ENCODE data around the gene PLSCR3. TPM values are rescaled to one million over a fixed set of nuclear protein-coding genes. Genes with fewer than 3 reads are reported as not detected.

Gene PLSCR3
- total and polyA plus RNA-seq, 4 donors, result 19.2 to 43.0 (median 34.2) TPM

GRCh38 chr17:7393613-7394451, 493 bp downstream of the PLSCR3 start:
- ATAC-seq (ENCODE audit: insufficient read depth, low FRiP score), result no peak
- TF ChIP-seq, protein P1, sequence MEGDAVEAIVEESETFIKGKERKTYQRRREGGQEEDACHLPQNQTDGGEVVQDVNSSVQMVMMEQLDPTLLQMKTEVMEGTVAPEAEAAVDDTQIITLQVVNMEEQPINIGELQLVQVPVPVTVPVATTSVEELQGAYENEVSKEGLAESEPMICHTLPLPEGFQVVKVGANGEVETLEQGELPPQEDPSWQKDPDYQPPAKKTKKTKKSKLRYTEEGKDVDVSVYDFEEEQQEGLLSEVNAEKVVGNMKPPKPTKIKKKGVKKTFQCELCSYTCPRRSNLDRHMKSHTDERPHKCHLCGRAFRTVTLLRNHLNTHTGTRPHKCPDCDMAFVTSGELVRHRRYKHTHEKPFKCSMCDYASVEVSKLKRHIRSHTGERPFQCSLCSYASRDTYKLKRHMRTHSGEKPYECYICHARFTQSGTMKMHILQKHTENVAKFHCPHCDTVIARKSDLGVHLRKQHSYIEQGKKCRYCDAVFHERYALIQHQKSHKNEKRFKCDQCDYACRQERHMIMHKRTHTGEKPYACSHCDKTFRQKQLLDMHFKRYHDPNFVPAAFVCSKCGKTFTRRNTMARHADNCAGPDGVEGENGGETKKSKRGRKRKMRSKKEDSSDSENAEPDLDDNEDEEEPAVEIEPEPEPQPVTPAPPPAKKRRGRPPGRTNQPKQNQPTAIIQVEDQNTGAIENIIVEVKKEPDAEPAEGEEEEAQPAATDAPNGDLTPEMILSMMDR (IDR thresholded peaks at IDR 0.05; ENCODE audit: control extremely low read depth, extremely low read depth), result no peak
- 5% methylated on average over 45 to 48 of the region's 48 CpGs for WGBS, 2 donors
- Histone ChIP-seq H3K4me3 (peak overlapping the region; percentile 79), H3K27me3 (ENCODE audit: control insufficient read depth in 3 of 3, insufficient read depth in 3 of 3, low read length in 2 of 3) (no peaks in the 10 kb centered on the region), H3K4me1 (ENCODE audit: control insufficient read depth in 5 of 5, insufficient read depth in 5 of 5, low read length in 5 of 5) (peaks cover 0 to 13% (median 3%) of the 10 kb centered on the region in 5 donors), H3K9ac (ENCODE audit: insufficient read depth in 1 of 2, low read length in 2 of 2) (peak overlapping the region; percentile 49 to 61), H3K27ac (ENCODE audit: low read depth in 1 of 2, low read length in 1 of 2) (peak overlapping the region; percentile 79 to 99), H3K36me3 (ENCODE audit: control insufficient read depth in 4 of 4, insufficient read depth in 4 of 4, low read length in 4 of 4) (peaks cover 0 to 25% (median 16%) of the 10 kb centered on the region in 4 donors), H3K9me3 (ENCODE audit: control insufficient read depth in 4 of 4, insufficient read depth in 3 of 4, low read length in 3 of 4) (peaks cover 0 to 4% (median 0%) of the 10 kb centered on the region in 4 donors)
- DNase-seq, result peak in 2 of 3 donors; percentile 32 to 47

GRCh38 chr17:7392696-7393612, 1.4 kb downstream of the PLSCR3 start:
- ATAC-seq (ENCODE audit: insufficient read depth, low FRiP score), result no peak
- WGBS, 2 donors, result 75 to 80% methylated on average over 39 to 42 of the region's 42 CpGs
- H3K27ac ChIP-seq (ENCODE audit: low read depth in 1 of 2, low read length in 1 of 2), result peak overlapping the region in 1 of 2 donors; percentile 21

DNA sequence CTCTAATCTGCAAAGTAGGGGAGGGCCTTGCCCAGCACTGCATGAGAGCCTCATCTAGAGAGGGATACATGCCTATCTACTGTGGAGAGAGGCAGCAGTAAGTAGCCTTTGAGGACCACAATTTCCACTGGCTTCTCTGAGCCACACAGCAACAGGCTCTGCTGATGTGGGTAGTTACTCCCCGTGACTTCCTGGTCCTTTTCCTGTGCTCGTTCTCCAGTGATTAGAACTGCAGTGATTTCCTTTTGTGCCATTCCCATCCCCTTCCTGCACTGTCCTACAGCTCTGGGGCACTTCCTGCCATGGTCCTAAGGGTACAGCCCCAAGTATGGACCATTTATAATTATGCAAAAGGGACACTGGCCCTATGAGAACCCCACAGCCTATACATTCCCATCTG, 3.0 kb downstream of the PLSCR3 start:
- TF ChIP-seq, protein P1 (IDR thresholded peaks at IDR 0.05; ENCODE audit: control extremely low read depth, extremely low read depth), result no peak
- peaks cover 0 to 34% (median 19%) of the 10 kb centered on the region in 4 donors for H3K36me3 ChIP-seq (ENCODE audit: control insufficient read depth in 4 of 4, insufficient read depth in 4 of 4, low read length in 4 of 4)
- WGBS, 2 donors, result 24 to 36% methylated on average over 2 of the region's 2 CpGs
- ATAC-seq (ENCODE audit: insufficient read depth, low FRiP score), result no peak
- peaks cover 0 to 13% (median 3%) of the 10 kb centered on the region in 5 donors for H3K4me1 ChIP-seq (ENCODE audit: control insufficient read depth in 5 of 5, insufficient read depth in 5 of 5, low read length in 5 of 5)
- no peak overlapping the region for H3K4me3 ChIP-seq
- H3K9ac ChIP-seq (ENCODE audit: insufficient read depth in 1 of 2, low read length in 2 of 2), result no peak overlapping the region
- no peak for DNase-seq
- no peaks in the 10 kb centered on the region for H3K27me3 ChIP-seq (ENCODE audit: control insufficient read depth in 3 of 3, insufficient read depth in 3 of 3, low read length in 2 of 3)
- H3K9me3 ChIP-seq (ENCODE audit: control insufficient read depth in 4 of 4, insufficient read depth in 3 of 4, low read length in 3 of 4), result peaks cover 0 to 4% (median 0%) of the 10 kb centered on the region in 4 donors
- peak overlapping the region in 1 of 2 donors; percentile 66 for H3K27ac ChIP-seq (ENCODE audit: low read depth in 1 of 2, low read length in 1 of 2)

More at GRCh38 chr17:7392696-7393612, 1.4 kb downstream of the PLSCR3 start:
- no peak for DNase-seq
- TF ChIP-seq, protein P1 (IDR thresholded peaks at IDR 0.05; ENCODE audit: control extremely low read depth, extremely low read depth), result no peak
- H3K9me3 ChIP-seq (ENCODE audit: control insufficient read depth in 4 of 4, insufficient read depth in 3 of 4, low read length in 3 of 4), result peaks cover 0 to 4% (median 0%) of the 10 kb centered on the region in 4 donors
- H3K4me3 ChIP-seq, result peak overlapping the region; percentile 79
- peaks cover 0 to 31% (median 17%) of the 10 kb centered on the region in 4 donors for H3K36me3 ChIP-seq (ENCODE audit: control insufficient read depth in 4 of 4, insufficient read depth in 4 of 4, low read length in 4 of 4)
- no peak overlapping the region for H3K9ac ChIP-seq (ENCODE audit: insufficient read depth in 1 of 2, low read length in 2 of 2)
- no peaks in the 10 kb centered on the region for H3K27me3 ChIP-seq (ENCODE audit: control insufficient read depth in 3 of 3, insufficient read depth in 3 of 3, low read length in 2 of 3)
- peaks cover 0 to 13% (median 3%) of the 10 kb centered on the region in 5 donors for H3K4me1 ChIP-seq (ENCODE audit: control insufficient read depth in 5 of 5, insufficient read depth in 5 of 5, low read length in 5 of 5)

All from lung (tissue), 12 donors.